ENCODE data around the gene TGFB3. TPM values are rescaled to one million over a fixed set of nuclear protein-coding genes. Genes with fewer than 3 reads are reported as not detected.

TGFB3 gene
- total and polyA plus RNA-seq, 2 donors (not counting 3 experiments of a cell fraction or from before 2014, with no cell fraction given) = 5.3 to 5.4 TPM

DNA sequence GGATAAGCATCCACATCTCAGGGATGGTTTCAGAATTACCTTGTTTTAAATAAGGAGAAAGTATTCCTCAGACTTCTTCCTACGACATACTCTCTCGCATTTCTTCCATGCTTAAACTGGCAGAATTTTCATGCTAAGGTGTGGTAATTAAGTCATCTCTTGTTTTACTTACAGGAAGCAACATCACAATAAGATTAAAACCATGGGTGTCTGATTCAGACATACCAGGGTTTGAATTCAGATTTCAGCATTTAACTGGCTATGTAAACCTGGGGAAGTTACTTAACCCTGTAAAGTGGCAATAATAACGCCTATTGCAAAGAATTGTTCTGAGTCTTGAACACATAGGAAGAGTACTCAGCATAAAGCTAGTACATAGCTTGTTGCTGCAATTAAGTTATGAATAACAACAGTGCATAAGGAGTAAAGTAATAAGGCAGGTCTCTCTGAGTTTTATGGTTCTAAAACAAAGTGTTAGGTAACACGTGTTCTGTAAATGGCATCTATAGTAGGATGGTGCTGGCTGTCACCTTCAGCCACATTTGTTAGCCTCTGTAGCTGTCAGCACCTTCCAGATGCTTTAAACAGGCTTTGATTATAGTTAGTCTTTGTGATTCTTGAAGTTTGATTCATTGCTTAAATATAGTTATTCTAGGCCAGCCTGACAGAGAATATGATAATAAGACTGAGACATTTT lies 42.6 kb upstream of the TGFB3 start:
- ChIA-PET CTCF (no interaction called here), POLR2A (no interaction called here)
- H2AFZ ChIP-seq (ENCODE audit: low read depth, low read length) = no peak overlapping the region
- H3K9ac ChIP-seq (replicated peaks; ENCODE audit: extremely low read depth, insufficient read depth, low read length) = no peak overlapping the region
- H3K36me3 ChIP-seq (ENCODE audit: control insufficient read depth in 2 of 2, extremely low read depth in 1 of 2, insufficient read depth in 2 of 2, low read length in 2 of 2) = peaks cover 0 to 4% of the 10 kb centered on the region in 2 experiments
- TF ChIP-seq EZH2 (IDR thresholded peaks at IDR 0.05; ENCODE audit: borderline replicate concordance, low read depth, low read length, severe bottlenecking) = no peak
- TF ChIP-seq, protein P1, sequence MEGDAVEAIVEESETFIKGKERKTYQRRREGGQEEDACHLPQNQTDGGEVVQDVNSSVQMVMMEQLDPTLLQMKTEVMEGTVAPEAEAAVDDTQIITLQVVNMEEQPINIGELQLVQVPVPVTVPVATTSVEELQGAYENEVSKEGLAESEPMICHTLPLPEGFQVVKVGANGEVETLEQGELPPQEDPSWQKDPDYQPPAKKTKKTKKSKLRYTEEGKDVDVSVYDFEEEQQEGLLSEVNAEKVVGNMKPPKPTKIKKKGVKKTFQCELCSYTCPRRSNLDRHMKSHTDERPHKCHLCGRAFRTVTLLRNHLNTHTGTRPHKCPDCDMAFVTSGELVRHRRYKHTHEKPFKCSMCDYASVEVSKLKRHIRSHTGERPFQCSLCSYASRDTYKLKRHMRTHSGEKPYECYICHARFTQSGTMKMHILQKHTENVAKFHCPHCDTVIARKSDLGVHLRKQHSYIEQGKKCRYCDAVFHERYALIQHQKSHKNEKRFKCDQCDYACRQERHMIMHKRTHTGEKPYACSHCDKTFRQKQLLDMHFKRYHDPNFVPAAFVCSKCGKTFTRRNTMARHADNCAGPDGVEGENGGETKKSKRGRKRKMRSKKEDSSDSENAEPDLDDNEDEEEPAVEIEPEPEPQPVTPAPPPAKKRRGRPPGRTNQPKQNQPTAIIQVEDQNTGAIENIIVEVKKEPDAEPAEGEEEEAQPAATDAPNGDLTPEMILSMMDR (IDR thresholded peaks at IDR 0.05; ENCODE audit: extremely low read depth in 1 of 2, insufficient read depth in 1 of 2, low read depth in 1 of 2, low read length in 2 of 2) = no peak
- TF ChIP-seq GATA2 (IDR thresholded peaks at IDR 0.05; ENCODE audit: insufficient read depth, insufficient read length, low read depth, low read length) = no peak
- no peak for TF ChIP-seq JUN (IDR thresholded peaks at IDR 0.05; ENCODE audit: borderline replicate concordance, insufficient read depth, insufficient read length, low read depth)
- TF ChIP-seq, protein P2, sequence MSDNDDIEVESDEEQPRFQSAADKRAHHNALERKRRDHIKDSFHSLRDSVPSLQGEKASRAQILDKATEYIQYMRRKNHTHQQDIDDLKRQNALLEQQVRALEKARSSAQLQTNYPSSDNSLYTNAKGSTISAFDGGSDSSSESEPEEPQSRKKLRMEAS (IDR thresholded peaks at IDR 0.05; ENCODE audit: insufficient read depth, insufficient read length) = no peak
- TF ChIP-seq POLR2A (IDR thresholded peaks at IDR 0.05; ENCODE audit: low read depth, low read length) = no peak
- TF ChIP-seq POLR2AphosphoS5 (IDR thresholded peaks at IDR 0.05; ENCODE audit: insufficient read depth, low read depth, low read length) = no peak
- H3K9me3 ChIP-seq (replicated peaks; ENCODE audit: control insufficient read depth, insufficient read depth, low read length) = no peaks in the 10 kb centered on the region
- no peaks in the 10 kb centered on the region for H3K27me3 ChIP-seq (ENCODE audit: control insufficient read depth in 2 of 2, insufficient read depth in 2 of 2, low read length in 2 of 2)
- no peaks in the 10 kb centered on the region for H4K20me1 ChIP-seq (replicated peaks; ENCODE audit: control insufficient read depth, extremely low read depth, insufficient read depth, low read length)
- no peak overlapping the region for H3K27ac ChIP-seq (ENCODE audit: insufficient read depth, low read depth, low read length)
- H3K4me3 ChIP-seq (replicated peaks in 1 of 3; ENCODE audit: insufficient read depth in 1 of 3, low read depth in 1 of 3, low read length in 3 of 3) = no peak overlapping the region
- no peak for DNase-seq (ENCODE audit: low read depth, low spot score)
- intact Hi-C loops (cut with micrococcal nuclease) (no loop called here), dilution Hi-C loops (cut with MboI; ENCODE audit: extremely low pct_ligation_motif_present, low sequenced_read_pairs) (no loop called here)
- FAIRE-seq = no peak
- no peaks in the 10 kb centered on the region for H3K4me1 ChIP-seq (ENCODE audit: control insufficient read depth, extremely low read depth, insufficient read depth, low read length)
- BruUV-seq (replicated peaks) = no TSS peak
- no peak overlapping the region for H3K4me2 ChIP-seq (ENCODE audit: insufficient read depth, low read length)
- H3K9me1 ChIP-seq (replicated peaks; ENCODE audit: control insufficient read depth, extremely low read depth, insufficient read depth, low read length) = no peaks in the 10 kb centered on the region
- no peaks in the 10 kb centered on the region for H3K79me2 ChIP-seq (ENCODE audit: control insufficient read depth, insufficient read depth, low read length)
